HepG2 (cell line): ENCODE measurements around the gene PRSS21. TPM values are rescaled to one million over a fixed set of nuclear protein-coding genes. Genes with fewer than 3 reads are reported as not detected.

ENCODE experiments used
- ATAC-seq: fragments of 200-7000 bp; cut with Tn5 transposase; 3 replicates; pipeline ENCODE4 v1.9.1; 2020; ENCODE audit warnings: mild to moderate bottlenecking, moderate library complexity
- BruUV-seq: library from RNA; stranded (reverse); fragments of 400-500 nt; replicated peaks from 2 replicates; lab custom pipeline; 2021; lab: Mats Ljungman, UMichigan
- CTCF ChIA-PET: fragments of 300-600 bp; formaldehyde crosslinking; extraction: SDS; loops from one replicate; lab custom pipeline; 2021; ENCODE audit warnings: low total read pairs, inconsistent platforms, low intra/inter-chr PET ratio; lab: Yijun Ruan, JAX
- POLR2A ChIA-PET: fragments of 350-600 bp; sonication (Branson Sonifier 250); formaldehyde crosslinking; loops from one replicate; lab custom pipeline; 2020; ENCODE audit warnings: antibody characterized with exemption, inconsistent platforms; lab: Yijun Ruan, JAX
- DNase-seq: peaks from one replicate; pipeline ENCODE4 v3.0.0-alpha.2; 2015; ENCODE audit warnings: low spot score
- FAIRE-seq: peaks from 3 replicates; lab custom pipeline; 2011; peaks lifted over from hg19 to GRCh38; lab: Jason Lieb, UNC
- H2AFZ ChIP-seq: one replicate; pipeline ENCODE4 v1.6.1; 2011; ENCODE audit warnings: low read length, inconsistent platforms
- H3K27ac ChIP-seq: fragments of 300-600 bp; 3 replicates; pipeline ENCODE4 v1.8.0; 2011; ENCODE audit warnings: mixed run types, mild to moderate bottlenecking, mixed read lengths, low read length, inconsistent platforms; ENCODE audit not compliant: insufficient read depth; ENCODE audit errors: extremely low read length
- H3K27me3 ChIP-seq, 2 experiments: fragments of 200-600 bp in 1 of 2; 2 replicates in 1 of 2; 3 replicates in 1 of 2; pipeline versions ENCODE4 v1.6.0 to v1.8.0; 2011; ENCODE audit warnings: low read length in 2 of 2, mild to moderate bottlenecking in 2 of 2, moderate library complexity in 2 of 2, inconsistent platforms in 1 of 2; ENCODE audit not compliant: insufficient read depth in 2 of 2, control insufficient read depth in 1 of 2
- H3K36me3 ChIP-seq, 2 experiments: fragments of 200-600 bp in 1 of 2; replicated peaks in 1 of 2; 2 replicates in 1 of 2; 3 replicates in 1 of 2; pipeline versions ENCODE4 v1.5.1 to v1.8.0; 2011; ENCODE audit warnings: low read length in 2 of 2, inconsistent platforms in 1 of 2; ENCODE audit not compliant: insufficient read depth in 2 of 2, control insufficient read depth in 1 of 2
- H3K4me1 ChIP-seq: 2 replicates; pipeline ENCODE4 v1.5.1; 2012; ENCODE audit warnings: low read length, inconsistent platforms; ENCODE audit not compliant: insufficient read depth
- H3K4me2 ChIP-seq: 2 replicates; pipeline ENCODE4 v1.6.0; 2011; ENCODE audit warnings: low read depth, low read length, inconsistent platforms
- H3K4me3 ChIP-seq, 3 experiments: fragments of 200-600 bp in 1 of 3; sonication (generic), shearing (Covaris generic) in 1 of 3; replicated peaks in 1 of 3; 2 replicates each; pipeline ENCODE4 v1.5.1; 2011 to 2016; ENCODE audit warnings: low read length in 3 of 3, inconsistent platforms in 2 of 3, low read depth in 2 of 3, mild to moderate bottlenecking in 2 of 3, control low read depth in 1 of 3, mixed read lengths in 1 of 3; ENCODE audit not compliant: insufficient read depth in 1 of 3
- H3K79me2 ChIP-seq: one replicate; pipeline ENCODE4 v1.6.1; 2011; ENCODE audit warnings: low read length, inconsistent platforms; ENCODE audit not compliant: insufficient read depth
- H3K9ac ChIP-seq: 2 replicates; pipeline ENCODE4 v1.6.0; 2011; ENCODE audit warnings: mild to moderate bottlenecking, low read depth, low read length, inconsistent platforms; ENCODE audit not compliant: insufficient read depth
- H3K9me3 ChIP-seq: 2 replicates; pipeline ENCODE4 v1.5.1; 2012; ENCODE audit warnings: mild to moderate bottlenecking, low read length
- H4K20me1 ChIP-seq: 2 replicates; pipeline ENCODE4 v1.6.0; 2011; ENCODE audit warnings: inconsistent platforms, mild to moderate bottlenecking, low read length, moderate library complexity; ENCODE audit not compliant: insufficient read depth
- AGO2 ChIP-seq: fragments of 200-400 bp; formaldehyde crosslinking; optimal IDR thresholded peaks from 2 replicates; pipeline ENCODE3; 2017; ENCODE audit warnings: mild to moderate bottlenecking, low read depth, low read length, moderate library complexity
- ARNT ChIP-seq: fragments of 450-650 bp; IDR thresholded peaks from 2 replicates; pipeline ENCODE4 v1.6.1; 2017
- ELK4 ChIP-seq: sonication (generic); formaldehyde crosslinking; IDR thresholded peaks from 2 replicates; pipeline ENCODE4 v1.9.0; 2021; ENCODE audit warnings: missing genetic modification reagents, borderline replicate concordance
- HMGA1 ChIP-seq: sonication (generic); formaldehyde crosslinking; conservative IDR thresholded peaks from 2 replicates; pipeline ENCODE4 v1.4.0; 2020; ENCODE audit warnings: missing genetic modification reagents
- KLF9 ChIP-seq: IDR thresholded peaks from 2 replicates; pipeline ENCODE4 v1.6.1; 2016; ENCODE audit warnings: low read depth
- NFE2 ChIP-seq: sonication (generic); formaldehyde crosslinking; IDR thresholded peaks from 2 replicates; pipeline ENCODE4 v1.4.0; 2020; ENCODE audit warnings: missing genetic modification reagents
- ZBTB20 ChIP-seq: sonication (generic); formaldehyde crosslinking; IDR thresholded peaks from 2 replicates; pipeline ENCODE4 v1.8.1; 2023; ENCODE audit warnings: missing genetic modification reagents, low read depth, mild to moderate bottlenecking, borderline replicate concordance
- ZIK1 ChIP-seq: sonication (generic); formaldehyde crosslinking; IDR thresholded peaks from 2 replicates; pipeline ENCODE4 v1.5.0; 2020; ENCODE audit warnings: mild to moderate bottlenecking, low read depth, missing genetic modification reagents, borderline replicate concordance
- ZNF274 ChIP-seq: sonication (generic); formaldehyde crosslinking; IDR thresholded peaks from 2 replicates; pipeline ENCODE4 v1.5.1; 2020; ENCODE audit warnings: mild to moderate bottlenecking, missing genetic modification reagents
- ZNF350 ChIP-seq: sonication (generic); formaldehyde crosslinking; IDR thresholded peaks from 2 replicates; pipeline ENCODE4 v1.4.0; 2020; ENCODE audit warnings: mild to moderate bottlenecking, low read depth, missing genetic modification reagents, borderline replicate concordance
- ZNF382 ChIP-seq: sonication (generic); formaldehyde crosslinking; IDR thresholded peaks from 2 replicates; pipeline ENCODE4 v1.5.0; 2020; ENCODE audit warnings: missing genetic modification reagents, mild to moderate bottlenecking, borderline replicate concordance
- WGBS: methylation state at CpG from one replicate; pipeline ENCODE4 v1.1.6; 2017; ENCODE audit warnings: low lambda C conversion rate; 5-methylcytosine and 5-hydroxymethylcytosine counted together
- in situ Hi-C: cut with HindIII; loops from 2 replicates; pipeline ENCODE4 v1.10.0; 2017; ENCODE audit warnings: low pct_unique_long_range_greater_than_20kb; ENCODE audit not compliant: extremely low pct_ligation_motif_present
- intact Hi-C: fragments of 100-400 bp; cut with micrococcal nuclease; formaldehyde crosslinking; loops from one replicate; pipeline ENCODE4 v1.10.0; 2022; ENCODE audit not compliant: unreplicated experiment
- polyA plus RNA-seq, 8 experiments: library from polyadenylated mRNA; depleted of rRNA in 3 of 8; stranded (reverse) in 7 of 8; unstranded in 1 of 8; fragments of >200 nt; fragmentation: Illumina TruSeq in 4 of 8; extraction: Trizol in 4 of 8; gene quantifications; 2 replicates each; pipeline versions ENCODE4 v1.2.1 to v1.2.3, GENCODE V29; 2011 to 2016; ENCODE audit warnings: low read depth in 4 of 8, missing spikeins in 1 of 8, mixed read lengths in 1 of 8; ENCODE audit not compliant: insufficient read depth in 1 of 8
- total RNA-seq, 5 experiments: library from RNA; depleted of rRNA; stranded (reverse); fragments of >200 nt; fragmentation: Illumina TruSeq; extraction: Trizol; gene quantifications; 2 replicates each; pipeline ENCODE4 v1.2.3, GENCODE V29; 2016; ENCODE audit warnings: low read depth in 1 of 5
- TF ChIP-seq, protein P1 (sequence below): sonication (generic); formaldehyde crosslinking; IDR thresholded peaks from 2 replicates; pipeline ENCODE4 v1.5.0; 2020; ENCODE audit warnings: mild to moderate bottlenecking, missing genetic modification reagents, borderline replicate concordance

Gene PRSS21
- total and polyA plus RNA-seq, 2 of the 13 experiments (the other 11 are each of a cell fraction or from before 2014, with no cell fraction given), result not detected

DNA sequence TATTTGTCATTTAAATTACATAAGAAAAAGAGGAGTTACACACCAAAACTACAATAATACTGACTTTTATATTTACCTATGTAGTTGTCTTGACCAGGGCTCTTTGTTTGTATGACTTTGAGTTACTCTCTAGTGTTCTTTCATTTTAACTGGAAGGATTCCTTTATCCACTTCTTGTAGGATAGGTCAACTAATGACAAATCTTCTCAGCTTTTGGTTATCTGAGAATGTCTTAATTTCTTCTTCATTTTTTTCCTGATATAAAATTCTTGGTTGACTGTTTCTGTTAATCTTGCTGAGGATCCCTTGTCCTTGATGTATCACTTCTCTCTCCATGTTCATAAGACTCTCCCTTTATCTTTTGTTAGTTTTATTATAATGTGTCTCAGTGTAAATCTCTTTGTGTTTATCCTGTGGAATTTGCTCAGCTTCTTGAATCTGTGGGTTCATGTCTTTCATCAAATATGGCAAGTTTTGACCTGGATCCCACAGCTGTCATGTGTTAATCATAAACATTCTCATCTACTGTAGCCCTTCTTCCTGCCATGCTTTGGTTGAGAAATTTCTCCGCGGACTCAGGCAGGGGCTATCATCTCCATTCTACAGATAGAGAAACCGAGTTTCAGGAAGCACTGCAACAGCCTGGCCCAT lies 13.4 kb upstream of the PRSS21 start:
- peaks cover 4% of the 10 kb centered on the region; the same call in 1 of the 2 replicates for H3K9me3 ChIP-seq
- 62% methylated on average over 3 of the region's 3 CpGs for WGBS
- intact Hi-C loops (no loop called here), in situ Hi-C loops (no loop called here)
- no peak overlapping the region for H2AFZ ChIP-seq
- ATAC-seq (no peak), DNase-seq (no peak), FAIRE-seq (no peak)
- H3K27me3 ChIP-seq, result peaks cover 0 to 36% of the 10 kb centered on the region in 2 experiments; a peak in 3 of 5 replicates
- ChIA-PET POLR2A (no interaction called here), CTCF (no interaction called here)
- no peaks in the 10 kb centered on the region for H4K20me1 ChIP-seq
- no peak overlapping the region for H3K9ac ChIP-seq
- no peaks in the 10 kb centered on the region for H3K79me2 ChIP-seq
- H3K27ac ChIP-seq, result no peak overlapping the region
- peaks cover 21% of the 10 kb centered on the region for H3K4me1 ChIP-seq
- H3K4me2 ChIP-seq, result no peak overlapping the region
- BruUV-seq, result no TSS peak
- no peak overlapping the region for H3K4me3 ChIP-seq
- H3K36me3 ChIP-seq, result no peaks in the 10 kb centered on the region
- TF ChIP-seq AGO2 (no peak), HMGA1 (CRISPR knock-in tag) (no peak), ARNT (no peak), ZNF274 (CRISPR knock-in tag) (no peak), NFE2 (no peak), ZNF382 (no peak), ELK4 (CRISPR knock-in tag) (no peak), ZIK1 (CRISPR knock-in tag) (no peak), ZBTB20 (CRISPR knock-in tag) (no peak), ZNF350 (no peak), KLF9 (no peak)
- TF ChIP-seq, protein P1, sequence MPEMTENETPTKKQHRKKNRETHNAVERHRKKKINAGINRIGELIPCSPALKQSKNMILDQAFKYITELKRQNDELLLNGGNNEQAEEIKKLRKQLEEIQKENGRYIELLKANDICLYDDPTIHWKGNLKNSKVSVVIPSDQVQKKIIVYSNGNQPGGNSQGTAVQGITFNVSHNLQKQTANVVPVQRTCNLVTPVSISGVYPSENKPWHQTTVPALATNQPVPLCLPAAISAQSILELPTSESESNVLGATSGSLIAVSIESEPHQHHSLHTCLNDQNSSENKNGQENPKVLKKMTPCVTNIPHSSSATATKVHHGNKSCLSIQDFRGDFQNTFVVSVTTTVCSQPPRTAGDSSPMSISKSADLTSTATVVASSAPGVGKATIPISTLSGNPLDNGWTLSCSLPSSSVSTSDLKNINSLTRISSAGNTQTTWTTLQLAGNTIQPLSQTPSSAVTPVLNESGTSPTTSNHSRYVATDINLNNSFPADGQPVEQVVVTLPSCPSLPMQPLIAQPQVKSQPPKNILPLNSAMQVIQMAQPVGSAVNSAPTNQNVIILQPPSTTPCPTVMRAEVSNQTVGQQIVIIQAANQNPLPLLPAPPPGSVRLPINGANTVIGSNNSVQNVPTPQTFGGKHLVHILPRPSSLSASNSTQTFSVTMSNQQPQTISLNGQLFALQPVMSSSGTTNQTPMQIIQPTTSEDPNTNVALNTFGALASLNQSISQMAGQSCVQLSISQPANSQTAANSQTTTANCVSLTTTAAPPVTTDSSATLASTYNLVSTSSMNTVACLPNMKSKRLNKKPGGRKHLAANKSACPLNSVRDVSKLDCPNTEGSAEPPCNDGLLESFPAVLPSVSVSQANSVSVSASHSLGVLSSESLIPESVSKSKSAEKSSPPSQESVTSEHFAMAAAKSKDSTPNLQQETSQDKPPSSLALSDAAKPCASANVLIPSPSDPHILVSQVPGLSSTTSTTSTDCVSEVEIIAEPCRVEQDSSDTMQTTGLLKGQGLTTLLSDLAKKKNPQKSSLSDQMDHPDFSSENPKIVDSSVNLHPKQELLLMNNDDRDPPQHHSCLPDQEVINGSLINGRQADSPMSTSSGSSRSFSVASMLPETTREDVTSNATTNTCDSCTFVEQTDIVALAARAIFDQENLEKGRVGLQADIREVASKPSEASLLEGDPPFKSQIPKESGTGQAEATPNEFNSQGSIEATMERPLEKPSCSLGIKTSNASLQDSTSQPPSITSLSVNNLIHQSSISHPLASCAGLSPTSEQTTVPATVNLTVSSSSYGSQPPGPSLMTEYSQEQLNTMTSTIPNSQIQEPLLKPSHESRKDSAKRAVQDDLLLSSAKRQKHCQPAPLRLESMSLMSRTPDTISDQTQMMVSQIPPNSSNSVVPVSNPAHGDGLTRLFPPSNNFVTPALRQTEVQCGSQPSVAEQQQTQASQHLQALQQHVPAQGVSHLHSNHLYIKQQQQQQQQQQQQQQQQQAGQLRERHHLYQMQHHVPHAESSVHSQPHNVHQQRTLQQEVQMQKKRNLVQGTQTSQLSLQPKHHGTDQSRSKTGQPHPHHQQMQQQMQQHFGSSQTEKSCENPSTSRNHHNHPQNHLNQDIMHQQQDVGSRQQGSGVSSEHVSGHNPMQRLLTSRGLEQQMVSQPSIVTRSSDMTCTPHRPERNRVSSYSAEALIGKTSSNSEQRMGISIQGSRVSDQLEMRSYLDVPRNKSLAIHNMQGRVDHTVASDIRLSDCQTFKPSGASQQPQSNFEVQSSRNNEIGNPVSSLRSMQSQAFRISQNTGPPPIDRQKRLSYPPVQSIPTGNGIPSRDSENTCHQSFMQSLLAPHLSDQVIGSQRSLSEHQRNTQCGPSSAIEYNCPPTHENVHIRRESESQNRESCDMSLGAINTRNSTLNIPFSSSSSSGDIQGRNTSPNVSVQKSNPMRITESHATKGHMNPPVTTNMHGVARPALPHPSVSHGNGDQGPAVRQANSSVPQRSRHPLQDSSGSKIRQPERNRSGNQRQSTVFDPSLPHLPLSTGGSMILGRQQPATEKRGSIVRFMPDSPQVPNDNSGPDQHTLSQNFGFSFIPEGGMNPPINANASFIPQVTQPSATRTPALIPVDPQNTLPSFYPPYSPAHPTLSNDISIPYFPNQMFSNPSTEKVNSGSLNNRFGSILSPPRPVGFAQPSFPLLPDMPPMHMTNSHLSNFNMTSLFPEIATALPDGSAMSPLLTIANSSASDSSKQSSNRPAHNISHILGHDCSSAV (CRISPR knock-in tag), result no peak
